UCSD-AML1 (cell line): ENCODE measurements around the gene TNIK.
"Not testable (repeated sequence)": the region's sequence is repeated elsewhere in the genome, so short reads cannot be mapped to it uniquely, and the experiment has no call there.

ENCODE experiments used
- DNase-seq: peaks from one replicate; lab custom pipeline; 2025; ENCODE audit not compliant: unreplicated experiment; lab: John Stamatoyannopoulos, UW

TNIK gene

GRCh38 chr3:171287761-171288160 lies 172.4 kb downstream of the TNIK start:
- DNase-seq: not testable (repeated sequence)

GRCh38 chr3:171286580-171287249 lies 173.5 kb downstream of the TNIK start:
- DNase-seq: no peak

DNA sequence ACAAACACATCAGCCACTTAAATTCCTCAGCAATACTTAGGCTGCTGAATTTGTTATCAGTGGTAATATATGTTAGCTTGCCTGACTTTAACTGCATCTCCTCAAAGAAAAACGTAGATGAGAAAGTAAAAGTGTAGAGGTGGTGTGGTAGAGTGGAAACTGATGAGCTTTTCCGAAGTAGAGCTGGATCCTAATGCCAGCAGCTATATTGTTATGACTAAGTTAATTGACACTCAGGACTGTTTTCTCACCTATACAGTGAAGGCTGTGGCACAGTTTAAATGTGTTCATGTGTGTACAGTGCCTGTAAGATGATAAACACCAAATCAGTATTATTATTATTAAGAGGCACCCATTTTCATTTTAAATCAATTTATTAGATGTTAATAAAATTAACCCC lies 174.9 kb downstream of the TNIK start:
- no peak for DNase-seq

- DNase-seq: no peak
These were observed 175.7 kb downstream of the TNIK start for GRCh38 chr3:171284308-171285075.

GRCh38 chr3:171283848-171284222 lies 176.4 kb downstream of the TNIK start:
- no peak for DNase-seq

GRCh38 chr3:171283183-171283847 lies 176.9 kb downstream of the TNIK start:
- no peak for DNase-seq

DNA sequence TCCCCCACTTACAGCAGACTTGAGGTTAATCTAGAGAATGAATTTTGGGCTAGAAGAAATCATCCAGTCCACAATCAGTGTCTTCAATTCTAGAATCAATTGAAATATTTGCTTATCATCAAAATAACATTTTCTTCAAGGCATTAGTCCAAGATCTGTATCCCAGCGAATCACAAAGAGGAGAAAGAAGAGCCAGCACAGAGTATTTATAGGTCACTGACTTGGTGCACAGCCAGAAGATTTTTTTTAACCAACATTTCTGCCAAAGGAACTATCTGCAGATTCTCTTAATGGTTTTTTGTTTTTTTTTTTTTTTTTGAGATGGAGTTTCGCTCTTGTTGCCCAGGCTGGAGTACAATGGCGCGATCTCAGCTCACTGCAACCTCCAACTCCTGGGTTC lies 178.2 kb downstream of the TNIK start:
- no peak for DNase-seq

DNA sequence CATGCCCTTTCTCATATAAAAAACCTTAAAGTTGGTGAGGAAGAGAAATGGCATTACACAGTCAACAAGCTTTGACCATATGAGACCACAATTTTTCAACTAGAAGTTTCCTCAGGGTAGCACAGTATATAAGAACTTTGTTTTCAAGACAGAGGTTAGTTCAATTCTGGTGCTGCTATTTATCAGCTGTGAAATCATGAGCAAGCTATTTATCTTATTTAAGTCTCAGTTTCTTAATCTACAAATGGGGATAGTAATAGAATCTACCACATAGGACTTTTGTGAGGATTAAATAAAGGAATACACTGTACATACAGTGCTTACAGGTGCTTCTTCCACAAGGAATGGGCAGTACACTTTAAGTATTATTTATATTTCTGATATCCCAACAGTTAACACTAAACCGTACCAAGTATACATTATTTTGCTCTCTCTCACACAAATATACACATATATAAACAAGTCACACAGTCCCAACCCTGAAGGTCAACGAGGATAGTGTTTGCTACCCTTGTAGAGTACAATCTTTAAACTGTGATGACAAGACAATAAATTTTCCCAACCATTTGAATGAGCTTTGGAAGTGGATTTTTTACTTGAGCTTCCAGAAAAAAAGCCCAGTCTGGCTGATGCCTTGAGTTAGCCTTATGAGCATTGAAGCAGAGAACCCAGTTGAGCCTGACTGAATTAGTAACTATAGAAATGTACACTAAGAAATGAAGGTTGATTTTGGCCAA lies 178.8 kb downstream of the TNIK start:
- no peak for DNase-seq

- DNase-seq: no peak
These were observed 180.2 kb downstream of the TNIK start for GRCh38 chr3:171279972-171280371.

- no peak for DNase-seq
These were observed 182.0 kb downstream of the TNIK start for GRCh38 chr3:171278299-171278590.

- DNase-seq: no peak
These were observed 182.5 kb downstream of the TNIK start for GRCh38 chr3:171277456-171278298.

GRCh38 chr3:171276923-171277322 lies 183.3 kb downstream of the TNIK start:
- DNase-seq: no peak

- no peak for DNase-seq
These were observed 186.0 kb downstream of the TNIK start for GRCh38 chr3:171274222-171274621.

GRCh38 chr3:171270541-171270940 lies 189.7 kb downstream of the TNIK start:
- DNase-seq: no peak

DNA sequence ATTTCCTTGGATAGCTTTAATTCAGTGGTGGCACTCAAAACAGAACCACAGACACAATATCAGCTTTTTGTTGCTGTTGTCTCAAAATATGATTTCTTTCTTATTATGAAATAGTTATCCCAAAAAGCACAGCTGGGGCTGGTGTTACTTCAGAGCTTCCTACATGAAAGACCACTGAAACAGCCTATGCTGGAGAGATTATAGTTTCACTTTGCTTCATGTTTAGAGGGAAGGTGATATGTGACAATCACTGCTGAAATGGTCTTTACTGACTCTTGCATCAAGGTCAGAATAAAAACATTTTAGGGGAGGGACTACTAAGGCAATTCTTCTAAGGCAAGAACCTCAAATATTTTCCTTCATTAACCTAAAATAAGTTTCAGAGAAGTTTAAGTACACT lies 190.7 kb downstream of the TNIK start:
- no peak for DNase-seq

GRCh38 chr3:171268677-171269076 lies 191.5 kb downstream of the TNIK start:
- no peak for DNase-seq

DNA sequence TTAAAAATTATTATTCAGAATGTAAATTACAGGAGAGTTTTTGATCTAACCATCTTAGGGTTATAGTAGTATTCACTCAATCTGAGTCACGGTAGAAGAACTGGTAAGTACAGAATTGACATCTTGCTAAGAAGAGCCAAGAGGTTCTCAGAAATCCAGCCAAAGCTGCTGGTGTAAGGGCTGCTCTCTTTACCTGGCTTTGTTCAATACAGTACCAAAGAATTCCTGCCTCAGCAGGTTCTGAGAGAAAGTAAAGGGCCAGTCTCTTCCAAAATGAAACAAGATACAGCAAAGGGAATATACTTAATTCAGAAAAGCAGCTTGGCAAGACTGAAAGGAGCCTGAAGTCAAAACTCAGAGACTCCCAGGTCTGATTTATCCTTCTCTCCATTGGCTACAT lies 193.1 kb downstream of the TNIK start:
- no peak for DNase-seq

DNA sequence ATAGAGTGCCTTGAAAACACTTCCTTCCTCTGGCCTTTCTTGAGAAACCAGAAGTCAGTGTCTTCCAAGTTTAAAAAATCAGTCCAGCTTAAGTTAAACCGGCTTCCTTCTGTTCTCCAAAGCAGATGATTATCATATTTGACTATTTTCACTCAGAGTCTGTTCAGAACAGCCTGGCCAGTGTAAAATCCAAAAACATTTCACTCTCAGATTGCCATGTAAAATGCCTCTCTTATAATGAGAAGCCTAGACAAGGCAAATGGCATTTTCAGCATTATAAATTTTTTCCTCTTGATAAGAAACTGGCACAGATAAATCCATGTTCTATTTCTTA lies 193.5 kb downstream of the TNIK start:
- no peak for DNase-seq

- no peak for DNase-seq
These were observed 194.0 kb downstream of the TNIK start for GRCh38 chr3:171266034-171266739.

- DNase-seq: no peak
These were observed 195.4 kb downstream of the TNIK start for GRCh38 chr3:171264758-171265157.
